ENCODE data around the gene NFX1.

- TF ChIP-seq, protein P1, sequence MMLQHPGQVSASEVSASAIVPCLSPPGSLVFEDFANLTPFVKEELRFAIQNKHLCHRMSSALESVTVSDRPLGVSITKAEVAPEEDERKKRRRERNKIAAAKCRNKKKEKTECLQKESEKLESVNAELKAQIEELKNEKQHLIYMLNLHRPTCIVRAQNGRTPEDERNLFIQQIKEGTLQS (IDR thresholded peaks at IDR 0.05) = no peak
- TF ChIP-seq CTCF (IDR thresholded peaks at IDR 0.05; ENCODE audit: low read depth, low read length, missing input control) (no peak), YY1 (IDR thresholded peaks at IDR 0.05) (no peak), REST (IDR thresholded peaks at IDR 0.05) (no peak), JUND (IDR thresholded peaks at IDR 0.05) (no peak), RAD21 (IDR thresholded peaks at IDR 0.05) (no peak), FOXA2 (IDR thresholded peaks at IDR 0.05) (no peak), ZBTB33 (IDR thresholded peaks at IDR 0.05) (no peak), GABPA (IDR thresholded peaks at IDR 0.05 in 1 of 2, conservative IDR thresholded peaks at IDR 0.05 in 1 of 2) (no peak), SP1 (IDR thresholded peaks at IDR 0.05) (no peak), EGR1 (IDR thresholded peaks at IDR 0.05; ENCODE audit: low read depth in 2 of 2) (no peak), FOXA1 (IDR thresholded peaks at IDR 0.05) (no peak)
- TF ChIP-seq, protein P2, sequence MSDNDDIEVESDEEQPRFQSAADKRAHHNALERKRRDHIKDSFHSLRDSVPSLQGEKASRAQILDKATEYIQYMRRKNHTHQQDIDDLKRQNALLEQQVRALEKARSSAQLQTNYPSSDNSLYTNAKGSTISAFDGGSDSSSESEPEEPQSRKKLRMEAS (IDR thresholded peaks at IDR 0.05) = no peak
Observed at GRCh38 chr9:33380390-33381094, 90.2 kb downstream of the NFX1 start.

Data from liver (tissue), 3 donors.